Measurements from ENCODE around the gene PHLPP1.
A peak's percentile ranks its signal among the peaks of the same experiment; 100 is the strongest.

Gene PHLPP1

GRCh38 chr18:62741118-62741566 lies 25.8 kb downstream of the PHLPP1 start:
- Histone ChIP-seq H3K4me3 (IDR thresholded peaks at IDR 0.05; ENCODE audit: insufficient read depth, low read depth, low read length) (no peak overlapping the region), H2AFZ (ENCODE audit: low read depth) (no peak overlapping the region), H3K9ac (no peak overlapping the region), H3K79me2 (ENCODE audit: insufficient read depth, low read depth) (peaks cover 37% of the 10 kb centered on the region; the same call in 1 of the 2 replicates), H4K20me1 (ENCODE audit: insufficient read depth) (no peaks in the 10 kb centered on the region), H3K4me1 (ENCODE audit: low read depth, poor library complexity, severe bottlenecking) (peaks cover 29% of the 10 kb centered on the region), H3K27ac (no peak overlapping the region), H3K36me3 (ENCODE audit: insufficient read depth) (no peaks in the 10 kb centered on the region), H3K4me2 (no peak overlapping the region), H3K27me3 (ENCODE audit: insufficient read depth, low read depth) (no peaks in the 10 kb centered on the region)
- no peak for TF ChIP-seq CTCF (conservative IDR thresholded peaks at IDR 0.05; ENCODE audit: low read depth, low read length)

- no peak overlapping the region for H3K27ac ChIP-seq
- no peaks in the 10 kb centered on the region for H4K20me1 ChIP-seq (ENCODE audit: insufficient read depth)
- no peaks in the 10 kb centered on the region for H3K36me3 ChIP-seq (ENCODE audit: insufficient read depth)
- H2AFZ ChIP-seq (ENCODE audit: low read depth): no peak overlapping the region
- no peak overlapping the region for H3K9ac ChIP-seq
- H3K4me1 ChIP-seq (ENCODE audit: low read depth, poor library complexity, severe bottlenecking): peaks cover 25% of the 10 kb centered on the region
- H3K4me3 ChIP-seq (IDR thresholded peaks at IDR 0.05; ENCODE audit: insufficient read depth, low read depth, low read length): no peak overlapping the region
- no peaks in the 10 kb centered on the region for H3K27me3 ChIP-seq (ENCODE audit: insufficient read depth, low read depth)
- no peak overlapping the region for H3K4me2 ChIP-seq
- no peak for TF ChIP-seq CTCF (conservative IDR thresholded peaks at IDR 0.05; ENCODE audit: low read depth, low read length)
- H3K79me2 ChIP-seq (ENCODE audit: insufficient read depth, low read depth): peaks cover 33% of the 10 kb centered on the region; the same call in 1 of the 2 replicates
Measured at GRCh38 chr18:62741584-62741983, 26.2 kb downstream of the PHLPP1 start.

GRCh38 chr18:62744076-62744968 lies 29.0 kb downstream of the PHLPP1 start:
- Histone ChIP-seq H3K79me2 (ENCODE audit: insufficient read depth, low read depth) (peaks cover 24% of the 10 kb centered on the region; the same call in 1 of the 2 replicates), H3K36me3 (ENCODE audit: insufficient read depth) (no peaks in the 10 kb centered on the region), H3K27ac (peak overlapping the region; percentile 3; the same call in 1 of the 2 replicates), H4K20me1 (ENCODE audit: insufficient read depth) (no peaks in the 10 kb centered on the region), H2AFZ (ENCODE audit: low read depth) (no peak overlapping the region), H3K27me3 (ENCODE audit: insufficient read depth, low read depth) (no peaks in the 10 kb centered on the region), H3K4me3 (IDR thresholded peaks at IDR 0.05; ENCODE audit: insufficient read depth, low read depth, low read length) (no peak overlapping the region), H3K4me2 (no peak overlapping the region), H3K9ac (no peak overlapping the region), H3K4me1 (ENCODE audit: low read depth, poor library complexity, severe bottlenecking) (peaks cover 9% of the 10 kb centered on the region)
- TF ChIP-seq CTCF (conservative IDR thresholded peaks at IDR 0.05; ENCODE audit: low read depth, low read length): no peak

- Histone ChIP-seq H3K27ac (no peak overlapping the region), H4K20me1 (ENCODE audit: insufficient read depth) (no peaks in the 10 kb centered on the region), H3K4me2 (no peak overlapping the region), H3K4me1 (ENCODE audit: low read depth, poor library complexity, severe bottlenecking) (peaks cover 8% of the 10 kb centered on the region), H3K79me2 (ENCODE audit: insufficient read depth, low read depth) (peaks cover 27% of the 10 kb centered on the region; the same call in 1 of the 2 replicates), H3K36me3 (ENCODE audit: insufficient read depth) (no peaks in the 10 kb centered on the region), H3K9ac (no peak overlapping the region), H2AFZ (ENCODE audit: low read depth) (no peak overlapping the region), H3K27me3 (ENCODE audit: insufficient read depth, low read depth) (no peaks in the 10 kb centered on the region), H3K4me3 (IDR thresholded peaks at IDR 0.05; ENCODE audit: insufficient read depth, low read depth, low read length) (no peak overlapping the region)
- no peak for TF ChIP-seq CTCF (conservative IDR thresholded peaks at IDR 0.05; ENCODE audit: low read depth, low read length)
Measured at GRCh38 chr18:62745089-62745751, 29.9 kb downstream of the PHLPP1 start.

Data from KMS-11 (cell line).